HCT116 (cell line): ENCODE measurements around the gene NIM1K. TPM values are rescaled to one million over a fixed set of nuclear protein-coding genes. Genes with fewer than 3 reads are reported as not detected.

Experiments used
- ATAC-seq: fragments of 200-7000 bp; cut with Tn5 transposase; 2 replicates; pipeline ENCODE4 v1.9.1; 2020; ENCODE audit warnings: mild to moderate bottlenecking, moderate library complexity
- BruUV-seq: library from RNA; stranded (reverse); fragments of 400-500 nt; replicated peaks from 2 replicates; lab custom pipeline; 2021; lab: Mats Ljungman, UMichigan
- CTCF ChIA-PET: fragments of 300-600 bp; sonication (Branson Sonifier 250); formaldehyde crosslinking; loops from one replicate; lab custom pipeline; 2021; ENCODE audit warnings: antibody characterized with exemption; lab: Charles Lee
- POLR2A ChIA-PET: fragments of 300-600, 350-600 bp; sonication (Branson Sonifier 250); formaldehyde crosslinking; loops from one replicate; lab custom pipeline; 2021; ENCODE audit warnings: antibody characterized with exemption; lab: Charles Lee
- RAD21 ChIA-PET, 2 experiments: fragments of 300-600 bp; sonication (Branson Sonifier 250); formaldehyde crosslinking; loops; one replicate each; lab custom pipeline; 2023; ENCODE audit warnings: low total read pairs in 2 of 2; ENCODE audit not compliant: uncharacterized antibody in 2 of 2, unreplicated experiment in 2 of 2, low non-redundant PET in 1 of 2; lab: Charles Lee
- DNase-seq: peaks from one replicate; pipeline ENCODE4 v3.0.0-alpha.2; 2010; ENCODE audit warnings: low read depth, low spot score
- H2AFZ ChIP-seq: fragments of 200-600 bp; shearing (Covaris generic), sonication (generic); 2 replicates; pipeline ENCODE4 v1.6.1; 2017; ENCODE audit warnings: low read depth, mixed run types, mixed read lengths, antibody characterized with exemption, low read length; ENCODE audit not compliant: poor library complexity, severe bottlenecking
- H3K27ac ChIP-seq: 2 replicates; pipeline ENCODE4 v1.5.1; 2012; ENCODE audit warnings: low read depth, low read length
- H3K27me3 ChIP-seq: fragments of 200-600 bp; sonication (generic); 2 replicates; pipeline ENCODE4 v1.6.1; 2016; ENCODE audit warnings: mixed run types, low read length, mixed read lengths; ENCODE audit not compliant: insufficient read depth
- H3K36me3 ChIP-seq, 2 experiments: fragments of 200-500 bp in 1 of 2; fragments of 200-600 bp in 1 of 2; sonication (Bioruptor generic) in 1 of 2; sonication (generic) in 1 of 2; 2 replicates each; pipeline versions ENCODE4 v1.5.1 to v1.6.1; 2014 to 2016; ENCODE audit warnings: low read length in 2 of 2, inconsistent platforms in 1 of 2, mixed read lengths in 1 of 2, mixed run types in 1 of 2; ENCODE audit not compliant: insufficient read depth in 2 of 2, control insufficient read depth in 1 of 2
- H3K4me1 ChIP-seq, 2 experiments: fragments of 200-600 bp in 1 of 2; sonication (generic) in 1 of 2; 2 replicates each; pipeline versions ENCODE4 v1.5.1 to v1.6.1; 2012 to 2017; ENCODE audit warnings: low read length in 2 of 2, inconsistent platforms in 1 of 2, mild to moderate bottlenecking in 1 of 2, mixed read lengths in 1 of 2, mixed run types in 1 of 2, moderate library complexity in 1 of 2; ENCODE audit not compliant: insufficient read depth in 2 of 2, control insufficient read depth in 1 of 2
- H3K4me2 ChIP-seq: fragments of 200-600 bp; sonication (generic); 2 replicates; pipeline ENCODE4 v1.6.1; 2017; ENCODE audit warnings: mixed run types, low read length, mixed read lengths
- H3K4me3 ChIP-seq, 2 experiments: fragments of 200-600 bp in 1 of 2; sonication (generic) in 1 of 2; replicated peaks in 1 of 2; 2 replicates each; pipeline ENCODE4 v1.5.1; 2011 to 2016; ENCODE audit warnings: low read length in 2 of 2, control low read depth in 1 of 2, low read depth in 1 of 2, mild to moderate bottlenecking in 1 of 2, mixed read lengths in 1 of 2, mixed run types in 1 of 2
- H3K79me2 ChIP-seq: fragments of 200-600 bp; sonication (generic); 2 replicates; pipeline ENCODE4 v1.6.1; 2017; ENCODE audit warnings: mild to moderate bottlenecking, mixed run types, low read length, moderate library complexity, mixed read lengths; ENCODE audit not compliant: insufficient read depth
- H3K9ac ChIP-seq: fragments of 200-600 bp; sonication (generic); 2 replicates; pipeline ENCODE4 v1.6.1; 2016; ENCODE audit warnings: low read length, mixed read lengths
- H3K9me2 ChIP-seq: fragments of 200-600 bp; sonication (generic), shearing (Covaris generic); 2 replicates; pipeline ENCODE4 v1.6.1; 2017; ENCODE audit warnings: mixed run types, mild to moderate bottlenecking, moderate library complexity; ENCODE audit not compliant: insufficient read depth
- H3K9me3 ChIP-seq, 2 experiments: fragments of 200-500 bp in 1 of 2; fragments of 200-600 bp in 1 of 2; sonication (Bioruptor generic) in 1 of 2; sonication (generic) in 1 of 2; 2 replicates each; pipeline ENCODE4 v1.6.1; 2014 to 2017; ENCODE audit warnings: low read length in 2 of 2, mixed read lengths in 2 of 2, inconsistent platforms in 1 of 2, low read depth in 1 of 2, mild to moderate bottlenecking in 1 of 2, mixed run types in 1 of 2, moderate library complexity in 1 of 2; ENCODE audit not compliant: control insufficient read depth in 1 of 2, insufficient read depth in 1 of 2
- H4K20me1 ChIP-seq: fragments of 200-600 bp; sonication (generic), shearing (Covaris generic); 2 replicates; pipeline ENCODE4 v1.6.1; 2017; ENCODE audit warnings: mixed run types, mild to moderate bottlenecking, moderate library complexity; ENCODE audit not compliant: insufficient read depth
- EGR1 ChIP-seq: IDR thresholded peaks from 2 replicates; pipeline ENCODE4 v1.6.1; 2012; ENCODE audit warnings: low read depth
- ELF1 ChIP-seq: IDR thresholded peaks from 2 replicates; pipeline ENCODE4 v1.6.1; 2012; ENCODE audit warnings: low read depth, borderline replicate concordance
- FOSL1 ChIP-seq: IDR thresholded peaks from 2 replicates; pipeline ENCODE4 v1.6.1; 2012; ENCODE audit warnings: low read depth
- JUND ChIP-seq: IDR thresholded peaks from 2 replicates; pipeline ENCODE4 v1.6.1; 2012
- POLR2A ChIP-seq: IDR thresholded peaks from 2 replicates; pipeline ENCODE4 v1.7.0; 2011; ENCODE audit warnings: borderline replicate concordance; ENCODE audit not compliant: insufficient read depth, insufficient read length; ENCODE audit errors: extremely low read depth
- POLR2AphosphoS5 ChIP-seq: IDR thresholded peaks from 2 replicates; pipeline ENCODE4 v1.6.1; 2011; ENCODE audit warnings: mild to moderate bottlenecking, low read depth, low read length, moderate library complexity
- SIN3A ChIP-seq: IDR thresholded peaks from 2 replicates; pipeline ENCODE4 v1.6.1; 2012; ENCODE audit warnings: low read depth
- SP1 ChIP-seq: IDR thresholded peaks from 2 replicates; pipeline ENCODE4 v1.6.1; 2012; ENCODE audit warnings: low read depth
- SRF ChIP-seq: IDR thresholded peaks from 2 replicates; pipeline ENCODE4 v1.6.1; 2012; ENCODE audit warnings: low read depth
- YY1 ChIP-seq: IDR thresholded peaks from 2 replicates; pipeline ENCODE4 v1.6.1; 2011; ENCODE audit warnings: low read length, low read depth, moderate library complexity, mild to moderate bottlenecking; ENCODE audit not compliant: insufficient replicate concordance; ENCODE audit errors: extremely low read depth
- ZFX ChIP-seq: fragments of 450-650 bp; IDR thresholded peaks from 2 replicates; pipeline ENCODE4 v1.6.1; 2017
- intact Hi-C: fragments of 100-400 bp; cut with micrococcal nuclease; formaldehyde crosslinking; loops from 2 replicates; pipeline ENCODE4 v1.10.0; 2022
- total RNA-seq: library from RNA; stranded (reverse); gene quantifications from one replicate; pipeline ENCODE4 v1.2.1, GENCODE V29; 2021; ENCODE audit not compliant: unreplicated experiment
- TF ChIP-seq, protein P1 (sequence below): IDR thresholded peaks from 2 replicates; pipeline ENCODE4 v1.6.1; 2011; ENCODE audit warnings: mild to moderate bottlenecking, low read length, moderate library complexity; ENCODE audit not compliant: insufficient replicate concordance; ENCODE audit errors: extremely low read depth
- TF ChIP-seq, protein P2 (sequence below): IDR thresholded peaks from 2 replicates; pipeline ENCODE4 v1.6.1; 2012

Gene NIM1K
- total RNA-seq, 1 experiment from 2014 or later = 0.44 TPM

DNA sequence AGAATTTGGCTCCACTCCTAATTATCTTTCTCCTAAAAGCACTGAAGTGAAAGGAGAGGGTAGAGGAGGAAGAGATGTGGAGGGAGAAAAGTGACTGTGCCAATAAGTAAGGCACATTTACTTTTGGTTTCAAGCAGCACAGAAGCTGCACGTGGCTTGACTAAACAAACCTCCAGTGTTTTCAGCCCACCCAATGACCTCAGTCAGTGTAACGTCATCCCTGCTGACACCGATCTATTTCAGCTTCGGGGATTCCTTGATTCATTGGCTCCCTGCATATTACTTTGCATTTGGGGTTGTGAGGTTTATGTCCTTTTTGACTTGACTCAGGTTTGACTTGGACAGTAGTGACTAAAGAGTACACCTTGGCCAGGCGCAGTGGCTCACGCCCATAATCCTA, 35.6 kb upstream of the NIM1K start (continued):
- no peak for TF ChIP-seq SIN3A
- TF ChIP-seq EGR1 = no peak
- TF ChIP-seq POLR2AphosphoS5 = no peak
- TF ChIP-seq JUND = no peak
- TF ChIP-seq POLR2A = no peak
- no peak for TF ChIP-seq YY1
- TF ChIP-seq, protein P1, sequence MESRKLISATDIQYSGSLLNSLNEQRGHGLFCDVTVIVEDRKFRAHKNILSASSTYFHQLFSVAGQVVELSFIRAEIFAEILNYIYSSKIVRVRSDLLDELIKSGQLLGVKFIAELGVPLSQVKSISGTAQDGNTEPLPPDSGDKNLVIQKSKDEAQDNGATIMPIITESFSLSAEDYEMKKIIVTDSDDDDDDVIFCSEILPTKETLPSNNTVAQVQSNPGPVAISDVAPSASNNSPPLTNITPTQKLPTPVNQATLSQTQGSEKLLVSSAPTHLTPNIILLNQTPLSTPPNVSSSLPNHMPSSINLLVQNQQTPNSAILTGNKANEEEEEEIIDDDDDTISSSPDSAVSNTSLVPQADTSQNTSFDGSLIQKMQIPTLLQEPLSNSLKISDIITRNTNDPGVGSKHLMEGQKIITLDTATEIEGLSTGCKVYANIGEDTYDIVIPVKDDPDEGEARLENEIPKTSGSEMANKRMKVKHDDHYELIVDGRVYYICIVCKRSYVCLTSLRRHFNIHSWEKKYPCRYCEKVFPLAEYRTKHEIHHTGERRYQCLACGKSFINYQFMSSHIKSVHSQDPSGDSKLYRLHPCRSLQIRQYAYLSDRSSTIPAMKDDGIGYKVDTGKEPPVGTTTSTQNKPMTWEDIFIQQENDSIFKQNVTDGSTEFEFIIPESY = no peak

DNA sequence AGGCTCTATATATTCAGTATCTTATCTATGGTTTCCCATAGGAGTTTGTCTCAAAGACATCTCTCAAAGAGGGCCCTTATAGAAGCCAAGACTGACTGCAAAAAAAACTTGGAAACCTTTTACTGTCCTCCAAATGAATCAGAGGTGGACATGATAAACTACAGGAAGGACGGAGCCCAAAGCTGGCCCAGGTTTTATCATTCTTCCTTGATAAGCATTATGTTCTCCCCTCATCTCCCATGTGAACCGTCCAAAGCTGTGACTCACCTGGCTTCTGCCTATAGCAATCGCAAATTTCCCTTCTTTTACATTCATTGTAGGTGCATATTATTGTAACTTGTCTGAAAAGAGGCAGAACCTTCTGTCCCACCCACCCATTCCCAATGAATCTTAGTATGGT, 35.0 kb upstream of the NIM1K start:
- no peaks in the 10 kb centered on the region for H3K4me1 ChIP-seq
- ChIA-PET POLR2A (interaction anchor here (0.7 kb wide), 1 partner anchor 127 kb away, joined by 3 read pairs; no protein-coding TSS in a partner anchor), CTCF (no interaction called here), RAD21 (no interaction called here)
- no peak overlapping the region for H3K9ac ChIP-seq
- H3K9me2 ChIP-seq = no peaks in the 10 kb centered on the region
- no peaks in the 10 kb centered on the region for H4K20me1 ChIP-seq
- H3K4me3 ChIP-seq = no peak overlapping the region
- TF ChIP-seq, protein P2, sequence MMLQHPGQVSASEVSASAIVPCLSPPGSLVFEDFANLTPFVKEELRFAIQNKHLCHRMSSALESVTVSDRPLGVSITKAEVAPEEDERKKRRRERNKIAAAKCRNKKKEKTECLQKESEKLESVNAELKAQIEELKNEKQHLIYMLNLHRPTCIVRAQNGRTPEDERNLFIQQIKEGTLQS = no peak
- TF ChIP-seq SP1 (no peak), YY1 (no peak), ZFX (no peak), POLR2AphosphoS5 (no peak), FOSL1 (no peak), SRF (no peak), ELF1 (no peak), POLR2A (no peak)
- no peak overlapping the region for H3K27ac ChIP-seq
- H3K79me2 ChIP-seq = peaks cover 62% of the 10 kb centered on the region
- intact Hi-C loops = no loop called here
- H3K9me3 ChIP-seq = no peaks in the 10 kb centered on the region
- ATAC-seq (no peak), DNase-seq (no peak)
- H2AFZ ChIP-seq = no peak overlapping the region
- H3K27me3 ChIP-seq = no peaks in the 10 kb centered on the region
- peaks cover 7 to 9% of the 10 kb centered on the region in 2 experiments; a peak in 2 of 4 replicates for H3K36me3 ChIP-seq
- H3K4me2 ChIP-seq = no peak overlapping the region
- BruUV-seq = no TSS peak
